Stimulated activated effector memory CD8-positive, alpha-beta T cell treated with anti-CD3 and anti-CD28 coated beads, Interleukin-12 subunit alpha, Interleukin-12 subunit beta, amount 100 ng/mL, for 72 hours (primary cell): ENCODE measurements around the gene CELSR1.

ENCODE experiments used
- ATAC-seq: fragments of 150-1000 bp; cut with Tn5 transposase; 2 replicates; pipeline ENCODE4 v1.10.0; 2021
- DNase-seq, 2 donors: peaks; one replicate each; pipeline ENCODE4 v3.0.0; 2021 to 2022; ENCODE audit warnings: low spot score in 2 of 2
- H3K27ac Mint-ChIP-seq: one replicate; pipeline ENCODE4 v1.8.0; 2022; ENCODE audit warnings: mild to moderate bottlenecking, mixed read lengths
- H3K36me3 Mint-ChIP-seq: one replicate; pipeline ENCODE4 v1.8.0; 2022; ENCODE audit warnings: mild to moderate bottlenecking, mixed read lengths
- H3K4me1 Mint-ChIP-seq: one replicate; pipeline ENCODE4 v1.8.0; 2022; ENCODE audit warnings: mixed read lengths
- H3K4me3 Mint-ChIP-seq: one replicate; pipeline ENCODE4 v1.8.0; 2022; ENCODE audit warnings: mild to moderate bottlenecking, mixed read lengths
- H3K9me3 Mint-ChIP-seq: one replicate; pipeline ENCODE4 v1.8.0; 2022; ENCODE audit warnings: mixed read lengths

Gene CELSR1

DNA sequence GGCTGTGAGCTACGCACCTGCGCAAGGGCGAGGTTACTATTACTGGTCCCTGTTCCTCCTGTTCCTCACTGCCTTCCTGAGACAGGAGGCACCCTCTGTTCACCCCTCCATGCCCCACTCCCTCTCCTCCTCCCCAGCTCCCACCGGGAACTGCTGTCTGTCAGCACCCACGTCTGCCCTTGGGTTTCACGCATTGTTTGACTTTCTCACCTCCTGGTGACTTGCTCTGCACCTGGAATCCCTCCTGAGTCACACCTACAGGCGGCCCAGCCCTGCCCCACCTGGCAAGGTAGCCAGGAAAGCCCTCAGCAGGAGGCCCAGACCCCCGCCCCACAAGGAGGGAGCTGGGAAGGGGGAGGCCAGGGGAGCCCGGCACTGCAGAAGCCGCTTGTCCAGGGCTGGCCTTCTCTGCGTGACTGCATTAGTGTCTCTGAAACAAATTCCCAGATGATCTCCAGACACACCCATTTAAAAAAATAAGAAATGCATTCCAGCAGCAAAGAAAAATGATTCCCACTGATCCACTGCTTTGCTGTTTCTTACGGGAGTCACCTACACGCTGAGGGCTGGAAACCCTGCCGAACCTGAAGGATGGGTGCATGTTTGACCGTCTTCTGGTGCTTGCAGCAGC, 86.4 kb downstream of the CELSR1 start:
- no peak overlapping the region for H3K4me3 Mint-ChIP-seq
- no peaks in the 10 kb centered on the region for H3K9me3 Mint-ChIP-seq
- DNase-seq (no peak), ATAC-seq (no peak)
- H3K4me1 Mint-ChIP-seq, result no peaks in the 10 kb centered on the region
- no peaks in the 10 kb centered on the region for H3K36me3 Mint-ChIP-seq
- H3K27ac Mint-ChIP-seq, result no peak overlapping the region

DNA sequence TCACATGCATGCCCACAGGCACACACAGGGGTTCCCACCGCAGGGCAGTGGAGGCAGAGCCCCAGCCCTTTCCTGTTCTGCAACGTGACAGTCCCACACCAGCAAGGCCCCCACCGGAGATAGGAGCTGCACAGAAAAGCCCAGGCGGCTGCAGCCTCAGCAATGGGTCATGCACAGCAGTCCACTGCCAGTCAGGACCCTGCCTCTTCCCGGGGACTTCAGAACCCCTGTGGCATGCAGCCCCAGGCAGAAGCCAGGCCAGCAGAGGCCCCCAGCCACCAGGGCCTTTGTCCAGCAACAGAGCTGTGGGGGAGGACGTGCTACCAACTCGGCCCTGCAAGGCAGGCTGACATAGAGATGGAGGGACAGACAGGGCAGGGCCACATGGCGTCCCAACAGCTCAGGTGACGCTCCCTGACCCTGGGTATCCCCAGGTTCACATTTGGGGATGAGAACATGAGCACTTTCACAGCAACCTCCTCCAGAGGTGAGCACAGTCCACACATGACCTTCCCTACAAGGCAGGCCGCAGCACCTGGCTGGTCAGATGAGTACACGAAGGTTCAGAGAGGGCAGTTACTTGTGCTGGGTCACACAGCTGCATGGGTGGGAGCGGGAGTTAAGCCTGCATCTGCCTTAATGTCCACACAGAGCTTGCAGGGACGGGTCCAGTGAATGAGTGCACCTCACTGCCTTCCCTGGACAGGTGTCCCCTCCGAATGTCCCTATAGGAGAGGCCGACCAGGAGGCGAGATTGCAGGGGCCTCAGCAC, 87.3 kb downstream of the CELSR1 start:
- H3K4me3 Mint-ChIP-seq, result no peak overlapping the region
- no peaks in the 10 kb centered on the region for H3K9me3 Mint-ChIP-seq
- DNase-seq (no peak), ATAC-seq (no peak)
- no peak overlapping the region for H3K27ac Mint-ChIP-seq
- no peaks in the 10 kb centered on the region for H3K36me3 Mint-ChIP-seq
- no peaks in the 10 kb centered on the region for H3K4me1 Mint-ChIP-seq

DNA sequence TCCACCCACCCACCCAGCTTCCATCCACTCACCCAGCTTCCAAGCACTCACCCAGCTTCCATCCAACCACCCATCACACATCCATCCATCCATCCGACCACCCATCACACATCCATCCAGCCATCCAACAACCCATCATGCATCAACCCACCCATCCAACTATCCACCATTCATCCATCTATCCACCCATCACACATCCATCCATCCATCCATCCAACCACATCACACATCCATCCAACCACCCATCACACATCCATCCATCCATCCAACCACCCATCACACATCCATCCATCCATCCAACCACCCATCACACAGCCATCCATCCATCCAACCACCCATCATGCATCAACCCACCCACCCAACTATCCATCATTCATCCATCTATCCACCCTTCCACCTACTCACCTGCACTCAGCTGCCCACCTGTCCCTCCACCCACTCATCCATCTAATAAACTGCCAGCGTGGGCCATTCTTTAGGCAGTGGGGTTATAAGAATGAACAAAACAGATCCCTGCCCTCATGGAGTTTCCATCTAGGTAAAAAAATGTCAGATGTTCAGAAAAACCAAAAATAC, 88.2 kb downstream of the CELSR1 start:
- Mint-ChIP-seq H3K4me1 (no peaks in the 10 kb centered on the region), H3K27ac (no peak overlapping the region), H3K36me3 (no peaks in the 10 kb centered on the region), H3K9me3 (no peaks in the 10 kb centered on the region), H3K4me3 (no peak overlapping the region)
- ATAC-seq, result no peak
- DNase-seq, result no peak

DNA sequence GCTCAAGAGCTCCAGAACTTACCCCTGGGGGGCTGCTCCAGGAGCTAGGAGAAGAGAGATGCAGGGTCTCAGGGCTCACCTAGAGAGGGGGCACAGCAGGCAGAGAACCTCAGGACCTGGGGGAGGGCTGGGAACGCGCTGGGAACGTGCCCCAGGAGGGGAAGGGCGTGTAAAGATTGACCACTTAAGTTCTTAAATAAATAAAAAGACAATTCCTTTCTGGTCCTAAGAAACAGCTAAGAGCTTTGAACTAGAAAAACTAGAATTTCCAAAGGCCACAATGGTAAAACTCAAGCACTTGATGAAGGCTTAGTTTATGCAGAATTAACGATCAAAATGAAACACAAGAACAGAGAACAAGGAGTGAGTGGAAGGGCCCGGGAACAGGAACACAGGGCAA, 89.1 kb downstream of the CELSR1 start:
- H3K4me3 Mint-ChIP-seq, result no peak overlapping the region
- no peaks in the 10 kb centered on the region for H3K9me3 Mint-ChIP-seq
- DNase-seq, result no peak
- H3K27ac Mint-ChIP-seq, result no peak overlapping the region
- no peaks in the 10 kb centered on the region for H3K4me1 Mint-ChIP-seq
- ATAC-seq, result no peak
- no peaks in the 10 kb centered on the region for H3K36me3 Mint-ChIP-seq

DNA sequence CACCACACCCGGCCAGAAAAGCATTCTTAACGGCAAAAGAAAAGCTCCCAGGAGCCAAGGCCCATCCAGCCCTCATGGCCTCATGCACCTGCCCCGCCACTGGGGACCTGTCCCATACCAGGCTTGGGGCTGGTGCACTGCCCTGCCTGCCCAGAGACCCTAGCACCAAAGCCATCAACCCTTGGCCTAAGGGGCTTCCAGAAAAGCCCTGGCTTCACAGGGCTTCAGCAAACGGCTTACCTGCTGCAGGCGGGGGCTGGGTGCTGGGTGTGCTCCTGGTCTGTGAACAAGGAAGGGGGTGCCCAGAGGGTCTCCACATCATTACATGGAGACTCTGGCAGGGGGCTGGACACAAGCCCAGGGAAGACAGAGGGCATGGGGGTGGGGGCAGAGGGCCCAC, 89.5 kb downstream of the CELSR1 start:
- no peaks in the 10 kb centered on the region for H3K9me3 Mint-ChIP-seq

DNA sequence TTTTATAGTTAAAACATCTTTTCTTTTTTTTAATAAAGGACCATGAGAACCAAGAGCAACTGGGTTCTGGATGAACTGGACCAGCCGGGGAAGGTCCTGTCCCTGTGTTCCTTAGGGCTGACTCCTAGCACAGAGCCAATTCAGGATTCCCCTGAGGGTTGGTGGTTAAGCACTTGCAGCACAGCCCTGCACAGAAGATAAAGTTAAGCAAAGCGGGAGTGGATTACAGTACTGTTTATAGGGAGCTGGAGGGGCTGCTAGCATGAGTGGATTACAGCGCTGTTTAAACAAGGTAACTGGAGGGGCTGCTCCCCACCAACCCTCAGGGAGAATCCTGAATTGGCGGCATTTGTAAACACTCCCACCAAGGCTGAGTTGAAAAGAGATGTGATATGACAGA, 90.6 kb downstream of the CELSR1 start:
- DNase-seq (no peak), ATAC-seq (no peak)
- H3K4me3 Mint-ChIP-seq, result no peak overlapping the region

More for the DNA sequence above, 89.5 kb downstream of the CELSR1 start:
- H3K27ac Mint-ChIP-seq, result no peak overlapping the region
- DNase-seq (no peak), ATAC-seq (no peak)
- no peak overlapping the region for H3K4me3 Mint-ChIP-seq
- H3K4me1 Mint-ChIP-seq, result no peaks in the 10 kb centered on the region
- H3K36me3 Mint-ChIP-seq, result no peaks in the 10 kb centered on the region

DNA sequence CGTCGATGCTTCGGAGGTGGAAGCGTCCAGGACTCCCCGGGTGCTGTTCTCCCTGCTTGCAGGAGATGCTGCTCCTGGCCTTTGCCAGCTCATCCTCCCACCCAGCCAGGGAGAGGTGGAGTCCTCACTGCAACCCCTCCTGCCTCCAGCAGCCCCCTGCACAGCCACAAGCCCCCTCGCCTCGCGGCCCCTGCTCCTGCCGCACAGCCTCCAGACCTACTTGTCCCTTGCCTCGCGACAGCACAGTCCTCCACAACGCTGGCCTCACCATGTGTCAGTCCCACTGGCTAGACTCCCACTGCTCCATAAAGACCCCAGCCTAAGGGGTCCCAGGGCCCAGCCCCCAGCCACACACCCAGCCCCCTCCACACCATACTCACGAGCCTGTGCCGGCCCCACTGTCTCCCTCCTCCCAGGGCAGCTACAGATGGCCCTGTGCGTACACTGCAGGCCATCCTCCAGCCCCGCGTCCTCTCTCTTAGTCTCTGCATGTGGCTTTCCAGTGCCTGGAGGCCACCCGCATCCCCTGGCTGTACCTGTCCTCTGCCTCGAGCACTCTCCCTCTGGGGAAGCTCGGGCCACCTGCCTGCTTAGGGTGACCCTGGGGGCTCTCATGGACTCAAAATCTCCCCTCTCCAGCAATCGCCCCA, 91.5 kb downstream of the CELSR1 start:
- no peaks in the 10 kb centered on the region for H3K36me3 Mint-ChIP-seq
- no peaks in the 10 kb centered on the region for H3K4me1 Mint-ChIP-seq
- no peak for ATAC-seq
- no peak for DNase-seq
- H3K27ac Mint-ChIP-seq, result no peak overlapping the region
- H3K4me3 Mint-ChIP-seq, result no peak overlapping the region
- H3K9me3 Mint-ChIP-seq, result no peaks in the 10 kb centered on the region

More for the DNA sequence above, 90.6 kb downstream of the CELSR1 start:
- no peak overlapping the region for H3K27ac Mint-ChIP-seq
- no peaks in the 10 kb centered on the region for H3K4me1 Mint-ChIP-seq
- no peaks in the 10 kb centered on the region for H3K36me3 Mint-ChIP-seq
- H3K9me3 Mint-ChIP-seq, result no peaks in the 10 kb centered on the region

DNA sequence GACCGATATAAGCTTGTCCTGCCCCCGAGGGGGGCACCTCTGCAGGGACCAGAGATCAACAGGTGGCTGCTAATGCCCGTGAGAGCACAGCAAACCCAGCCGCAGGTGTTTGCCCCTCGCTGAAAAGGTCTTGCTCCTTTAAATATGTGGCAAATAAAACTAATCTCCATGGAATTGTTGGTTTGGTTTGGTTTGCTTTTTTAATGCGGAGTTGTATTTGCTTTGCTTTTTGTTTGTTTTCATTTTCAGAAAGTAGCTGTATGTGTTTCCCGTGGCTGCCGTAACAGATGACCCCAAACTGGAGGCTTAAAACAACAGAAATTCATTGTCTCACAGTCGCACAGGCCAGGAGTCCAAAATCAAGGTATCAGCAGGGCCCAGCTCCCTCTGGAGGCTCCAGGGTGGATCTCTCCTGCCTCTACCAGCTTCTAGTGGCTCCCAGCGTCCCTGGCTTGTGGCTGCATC, 93.0 kb downstream of the CELSR1 start:
- ATAC-seq (no peak), DNase-seq (no peak)
- Mint-ChIP-seq H3K9me3 (no peaks in the 10 kb centered on the region), H3K27ac (no peak overlapping the region), H3K4me1 (no peaks in the 10 kb centered on the region), H3K4me3 (no peak overlapping the region), H3K36me3 (no peaks in the 10 kb centered on the region)

DNA sequence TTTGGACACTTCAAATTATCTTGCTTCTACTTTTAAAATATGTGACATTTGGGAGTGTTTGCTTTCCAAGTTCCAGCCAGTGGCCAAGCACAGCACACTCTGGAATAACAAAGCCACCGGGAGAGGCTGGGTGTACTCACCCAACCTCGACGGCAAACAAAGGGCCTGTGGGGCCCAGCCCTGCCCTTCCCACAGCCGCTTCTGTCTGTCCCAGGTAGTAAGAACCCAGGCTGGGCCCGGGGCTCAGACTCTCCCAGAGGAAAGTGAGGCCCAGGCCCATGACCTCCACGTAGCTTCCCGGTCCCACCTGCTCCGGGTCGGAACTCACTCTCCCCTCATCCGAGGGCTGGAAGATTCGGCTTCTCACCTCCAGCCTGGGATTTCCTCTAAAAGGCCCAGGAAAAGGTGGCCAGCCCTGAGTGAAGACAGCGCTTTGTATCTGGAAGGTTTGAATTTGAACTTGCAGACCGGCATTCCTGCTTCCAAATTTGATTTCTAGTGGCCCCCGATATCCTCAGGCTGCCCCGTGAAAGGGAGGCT, 93.5 kb downstream of the CELSR1 start:
- no peaks in the 10 kb centered on the region for H3K36me3 Mint-ChIP-seq
- no peak for ATAC-seq
- no peak overlapping the region for H3K4me3 Mint-ChIP-seq
- H3K4me1 Mint-ChIP-seq, result no peaks in the 10 kb centered on the region
- no peak overlapping the region for H3K27ac Mint-ChIP-seq
- DNase-seq, result no peak
- no peaks in the 10 kb centered on the region for H3K9me3 Mint-ChIP-seq

DNA sequence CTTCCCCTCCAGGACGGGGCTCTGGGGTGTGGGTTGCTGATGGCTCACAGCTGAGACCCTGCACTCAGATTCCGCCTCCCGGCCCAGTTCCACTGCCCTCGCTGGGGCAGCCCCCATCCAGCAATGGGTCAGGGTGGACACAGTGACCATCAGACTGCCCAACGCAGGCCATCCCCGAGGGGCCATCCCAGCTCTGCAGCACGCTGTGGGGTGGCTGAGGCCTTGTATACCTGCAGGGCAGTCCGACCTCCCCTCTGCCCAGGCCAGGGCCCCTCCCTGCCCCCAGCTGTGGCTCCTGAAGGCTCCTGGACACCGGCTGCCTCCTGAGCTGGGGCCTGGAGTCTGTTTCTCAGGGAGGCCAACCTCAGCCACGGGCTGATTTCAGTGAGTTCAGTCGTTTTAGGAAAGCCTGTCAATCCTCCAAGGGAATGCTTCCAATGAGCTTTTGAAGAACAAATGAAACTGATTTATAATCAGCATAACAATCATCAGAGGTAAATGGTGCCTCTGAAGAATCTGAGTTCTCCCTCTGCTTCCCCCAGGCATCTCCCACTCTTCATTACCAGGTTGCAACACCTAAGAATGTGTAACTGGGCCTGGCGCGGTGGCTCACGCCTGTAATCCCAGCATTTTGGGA, 95.1 kb downstream of the CELSR1 start:
- Mint-ChIP-seq H3K4me1 (no peaks in the 10 kb centered on the region), H3K27ac (no peak overlapping the region), H3K4me3 (no peak overlapping the region), H3K9me3 (no peaks in the 10 kb centered on the region), H3K36me3 (no peaks in the 10 kb centered on the region)
- ATAC-seq (no peak), DNase-seq (no peak)

DNA sequence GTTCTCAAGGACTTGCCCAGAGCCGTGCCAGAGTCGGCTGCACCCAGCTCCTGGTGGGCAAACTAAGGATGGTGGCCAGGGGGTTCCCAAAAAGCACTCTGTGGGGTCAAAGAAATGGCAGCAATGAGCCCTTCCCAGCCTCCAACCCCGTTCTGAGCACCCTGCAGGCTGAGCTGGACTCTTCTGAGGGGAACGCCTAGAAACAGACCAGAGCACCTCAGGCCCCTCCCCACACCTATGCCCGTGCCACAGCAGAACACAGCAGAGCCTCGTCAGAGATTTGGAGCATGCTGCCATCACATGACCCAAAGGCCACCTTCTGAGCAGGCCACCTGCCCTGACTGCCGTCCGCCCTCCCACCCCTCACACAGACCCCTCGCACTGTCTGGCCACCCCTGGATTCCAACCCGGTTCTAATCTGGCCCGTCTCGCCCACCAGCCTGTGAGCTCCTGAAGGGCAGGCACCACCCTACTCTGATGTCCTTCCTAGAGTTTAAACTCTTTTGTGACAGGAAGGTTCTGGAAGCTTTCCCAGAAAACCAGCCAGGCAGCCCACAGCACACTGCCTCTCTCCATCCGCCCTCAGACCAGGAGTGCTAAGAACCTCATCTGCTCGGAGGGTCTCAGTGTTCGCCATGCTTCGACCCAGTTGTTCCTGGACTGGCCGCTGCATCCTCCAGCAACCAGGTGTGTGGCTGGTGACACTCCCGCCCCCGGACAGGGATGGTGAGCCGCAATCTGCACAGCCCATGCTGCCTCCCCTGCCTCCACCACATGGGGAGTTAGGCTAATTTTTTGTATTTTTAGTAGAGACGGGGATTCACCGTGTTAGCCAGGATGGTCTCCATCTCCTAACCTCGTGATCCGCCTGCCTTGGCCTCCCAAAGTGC, 97.6 kb downstream of the CELSR1 start:
- DNase-seq (no peak), ATAC-seq (no peak)
- Mint-ChIP-seq H3K4me3 (no peak overlapping the region), H3K36me3 (no peaks in the 10 kb centered on the region), H3K9me3 (no peaks in the 10 kb centered on the region), H3K4me1 (no peaks in the 10 kb centered on the region), H3K27ac (no peak overlapping the region)

DNA sequence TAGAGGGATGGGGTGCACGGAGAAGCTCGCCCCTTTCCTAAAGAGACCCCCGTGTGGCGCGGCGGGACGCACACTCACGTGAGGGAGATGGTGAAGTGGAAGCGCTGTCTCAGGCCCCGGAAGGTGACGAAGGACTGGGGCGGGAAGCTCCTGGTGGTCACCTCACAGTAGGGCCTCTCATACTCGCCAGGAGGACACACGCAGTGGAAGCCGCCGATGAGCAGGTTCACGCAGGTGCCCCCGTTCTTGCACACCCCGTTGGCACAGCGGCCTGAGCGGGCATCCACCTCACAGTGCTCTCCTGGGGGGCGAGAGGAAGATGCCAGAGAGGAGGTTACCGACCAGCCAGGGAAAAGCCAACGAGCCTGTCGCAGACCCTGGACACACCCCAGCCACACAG, 98.3 kb downstream of the CELSR1 start:
- no peak overlapping the region for H3K27ac Mint-ChIP-seq
- ATAC-seq (no peak), DNase-seq (no peak)
- H3K4me1 Mint-ChIP-seq, result no peaks in the 10 kb centered on the region
- H3K9me3 Mint-ChIP-seq, result no peaks in the 10 kb centered on the region
- no peak overlapping the region for H3K4me3 Mint-ChIP-seq
- H3K36me3 Mint-ChIP-seq, result no peaks in the 10 kb centered on the region

DNA sequence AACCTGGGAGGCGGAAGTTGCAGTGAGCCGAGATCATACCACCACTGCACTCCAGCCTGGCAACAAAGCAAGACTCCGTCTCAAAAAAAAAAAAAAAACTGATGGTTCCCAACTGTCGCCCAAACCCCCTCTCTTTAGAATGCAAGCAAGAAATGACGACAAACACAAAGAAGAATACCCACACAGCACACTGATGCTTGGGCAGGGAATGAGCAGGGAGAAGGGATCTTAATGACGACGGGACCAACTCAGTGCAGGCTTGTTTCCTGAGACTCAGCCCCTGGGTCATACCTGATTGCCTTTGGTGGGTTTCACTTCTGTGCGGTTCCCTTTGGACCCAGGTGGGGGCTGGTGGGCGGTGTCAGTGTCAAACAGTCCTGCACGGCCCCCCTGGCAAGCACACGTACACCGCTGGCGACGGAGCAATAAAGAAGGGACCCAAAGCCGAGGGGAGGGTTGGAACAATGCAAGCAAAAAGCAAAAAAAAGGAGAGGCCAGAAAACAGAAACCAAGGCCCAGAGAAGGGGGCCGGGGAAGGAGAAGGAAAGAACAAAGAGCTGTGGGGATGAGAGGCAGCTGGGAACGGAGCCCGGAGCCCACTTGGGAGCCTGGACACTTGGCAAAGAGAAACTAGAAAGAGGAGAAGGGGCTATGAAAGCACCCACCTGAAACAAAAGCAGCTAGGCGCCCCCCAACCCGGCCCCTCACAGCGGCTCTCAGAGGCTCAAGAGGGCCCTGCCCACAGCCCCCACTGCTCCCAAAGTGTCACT, 99.6 kb downstream of the CELSR1 start:
- Mint-ChIP-seq H3K36me3 (no peaks in the 10 kb centered on the region), H3K27ac (no peak overlapping the region), H3K4me3 (no peak overlapping the region), H3K4me1 (no peaks in the 10 kb centered on the region), H3K9me3 (no peaks in the 10 kb centered on the region)
- DNase-seq, result no peak
- ATAC-seq, result no peak
